SK-MEL-5 (cell line): ENCODE results near the gene SPHKAP. TPM values are rescaled to one million over a fixed set of nuclear protein-coding genes. Genes with fewer than 3 reads are reported as not detected.

ENCODE experiments used
- DNase-seq: peaks from one replicate; pipeline ENCODE4 v3.0.0-alpha.2; 2016; ENCODE audit warnings: low read depth, low spot score
- in situ Hi-C: cut with HindIII; loops from 2 replicates; pipeline ENCODE4 v1.10.0; 2016; ENCODE audit warnings: low sequenced_read_pairs, high pct_unique_total_duplicates, low pct_unique_long_range_greater_than_20kb
- total RNA-seq: library from RNA; depleted of rRNA; stranded (reverse); fragments of >200 nt; shearing (Covaris generic); gene quantifications from 2 replicates; pipeline ENCODE4 v1.2.3, GENCODE V29; 2014

The SPHKAP gene
- total RNA-seq, 1 experiment from 2014 or later = not detected

GRCh38 chr2:228063558-228063957 lies 117.9 kb downstream of the SPHKAP start:
- in situ Hi-C loops = no loop called here
- DNase-seq = no peak

GRCh38 chr2:228059735-228060134 lies 121.8 kb downstream of the SPHKAP start:
- DNase-seq = no peak
- in situ Hi-C loops = no loop called here

DNA sequence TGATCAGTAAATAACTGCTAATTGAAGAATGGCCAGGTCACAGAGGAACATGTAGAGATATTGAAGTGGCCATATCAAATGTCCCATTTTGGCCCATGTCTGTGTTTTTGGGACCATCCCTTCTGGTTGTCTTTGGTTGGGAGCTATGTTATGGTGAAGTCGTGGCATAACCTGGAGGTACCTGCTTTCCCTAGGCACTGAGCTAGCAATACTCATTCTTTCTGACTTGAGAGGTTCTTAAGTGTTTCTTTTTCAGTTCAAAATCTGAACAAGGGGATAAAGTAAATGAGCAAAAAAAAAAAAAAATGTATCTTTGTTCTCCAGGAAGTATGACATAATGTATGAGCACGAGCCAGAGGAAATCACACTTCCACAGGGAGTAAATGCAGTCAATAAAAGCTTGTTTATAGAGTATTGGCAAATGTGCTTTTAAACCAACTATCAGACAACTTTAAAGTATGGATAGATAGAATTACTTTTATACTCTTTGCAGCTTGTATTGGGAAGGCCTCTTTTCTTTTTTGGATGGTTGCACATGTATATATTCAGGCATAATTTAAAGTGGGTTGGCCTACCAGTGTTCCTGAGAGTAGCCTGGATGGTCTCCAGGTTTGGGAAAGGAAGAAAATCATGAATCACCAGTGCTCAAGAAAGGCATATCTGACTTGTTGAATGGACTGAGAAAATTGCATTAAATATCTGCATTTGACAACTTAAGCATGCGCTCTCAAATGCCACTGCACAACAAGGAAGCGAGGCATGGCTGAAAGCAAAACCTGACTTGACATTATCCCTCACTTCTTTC lies 125.0 kb downstream of the SPHKAP start:
- in situ Hi-C loops = no loop called here
- DNase-seq = no peak

- peak; percentile 71 for DNase-seq
- in situ Hi-C loops = no loop called here
These were observed 132.5 kb downstream of the SPHKAP start for GRCh38 chr2:228048838-228049490.

GRCh38 chr2:228040995-228041394 lies 140.5 kb downstream of the SPHKAP start:
- in situ Hi-C loops = no loop called here
- no peak for DNase-seq

GRCh38 chr2:228039752-228040534 lies 141.5 kb downstream of the SPHKAP start:
- in situ Hi-C loops = no loop called here
- DNase-seq = peak; percentile 61

DNA sequence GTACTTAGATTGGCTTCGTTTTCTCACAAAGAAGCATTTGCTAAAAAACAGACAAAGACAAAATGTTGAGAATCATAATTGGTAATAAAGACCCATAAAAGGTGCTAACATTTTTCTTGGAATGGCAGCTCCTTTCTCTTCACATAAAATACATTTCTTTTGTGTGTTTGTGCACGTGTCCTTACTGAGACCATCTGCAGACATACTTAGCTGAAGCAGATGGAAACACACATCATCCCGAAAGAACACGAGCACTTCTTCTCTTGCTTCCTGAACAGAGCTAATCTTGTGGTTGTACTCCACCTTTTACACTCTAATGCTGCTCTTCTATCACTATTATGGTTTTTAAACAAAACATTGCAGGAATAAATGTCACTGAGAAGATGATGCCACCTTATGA lies 142.5 kb downstream of the SPHKAP start:
- in situ Hi-C loops = no loop called here
- no peak for DNase-seq

- in situ Hi-C loops = no loop called here
- peak; percentile 12 for DNase-seq
These were observed 143.6 kb downstream of the SPHKAP start for GRCh38 chr2:228037915-228038314.

- in situ Hi-C loops = no loop called here
- DNase-seq = no peak
These were observed 157.9 kb downstream of the SPHKAP start for GRCh38 chr2:228023619-228024018.

DNA sequence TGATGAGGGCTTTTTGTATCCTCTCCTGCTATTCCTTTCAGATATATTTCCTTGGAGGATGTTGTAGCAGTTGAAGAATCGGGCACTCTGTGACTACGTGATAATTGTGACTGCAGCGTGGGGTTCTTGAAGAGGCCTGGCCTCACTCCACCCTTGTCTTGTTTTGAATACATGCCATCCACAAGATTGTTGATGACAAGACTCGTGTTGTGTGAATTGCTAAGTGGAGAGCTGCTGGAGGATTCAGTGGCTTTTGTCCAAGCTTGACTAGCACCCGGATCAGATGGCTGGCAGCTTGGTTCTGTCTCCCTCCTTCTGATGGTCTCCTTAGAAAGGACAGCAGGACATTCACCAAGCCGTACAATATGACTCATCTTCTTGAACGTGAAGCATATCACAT lies 163.2 kb downstream of the SPHKAP start:
- in situ Hi-C loops = no loop called here
- no peak for DNase-seq

GRCh38 chr2:228017784-228018183 lies 163.7 kb downstream of the SPHKAP start:
- in situ Hi-C loops = no loop called here
- DNase-seq = no peak

DNA sequence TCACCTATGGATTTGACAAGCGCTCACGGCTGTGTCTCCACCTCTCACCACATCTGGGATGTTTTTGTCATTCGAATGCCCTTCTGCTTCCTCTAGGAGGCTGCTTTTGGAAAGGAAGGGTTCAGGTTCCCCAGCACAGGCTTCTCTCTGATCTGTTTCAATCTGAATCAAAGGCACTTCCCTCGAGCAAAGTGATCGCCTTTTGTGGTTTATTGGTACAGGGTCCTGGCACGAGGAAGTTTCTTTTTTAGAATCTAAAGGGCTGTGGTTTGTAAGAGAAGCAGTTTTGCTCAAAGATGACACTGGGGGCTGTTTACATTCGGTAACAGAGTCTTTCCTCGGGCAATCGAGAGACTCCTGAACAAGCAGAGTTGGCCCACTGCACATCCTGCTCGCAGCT lies 165.1 kb downstream of the SPHKAP start:
- in situ Hi-C loops = no loop called here
- DNase-seq = no peak

- DNase-seq = no peak
- in situ Hi-C loops = no loop called here
These were observed 165.7 kb downstream of the SPHKAP start for GRCh38 chr2:228015741-228016140.

GRCh38 chr2:227996366-227996765 lies 185.1 kb downstream of the SPHKAP start:
- no peak for DNase-seq
- in situ Hi-C loops = no loop called here

DNA sequence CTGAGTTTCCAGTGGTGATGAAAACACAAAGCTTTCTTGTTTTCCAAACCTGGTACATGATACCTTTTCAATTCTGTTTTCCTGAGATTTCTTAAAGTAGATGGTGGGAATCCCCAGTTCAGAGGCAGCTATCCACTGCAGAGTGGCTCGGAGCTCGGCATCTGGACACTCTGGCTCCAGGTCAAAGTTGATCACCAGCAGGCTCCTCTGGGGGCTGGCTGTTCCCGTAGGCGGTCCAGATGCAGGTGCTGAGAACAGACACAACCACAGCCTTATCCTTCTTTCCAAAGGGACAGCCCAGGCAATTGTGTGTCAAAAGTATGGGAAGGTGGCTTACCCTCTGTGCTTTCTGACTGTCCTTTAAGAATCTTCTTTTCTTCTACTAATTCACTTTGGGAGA lies 190.6 kb downstream of the SPHKAP start:
- in situ Hi-C loops = no loop called here
- DNase-seq = no peak

DNA sequence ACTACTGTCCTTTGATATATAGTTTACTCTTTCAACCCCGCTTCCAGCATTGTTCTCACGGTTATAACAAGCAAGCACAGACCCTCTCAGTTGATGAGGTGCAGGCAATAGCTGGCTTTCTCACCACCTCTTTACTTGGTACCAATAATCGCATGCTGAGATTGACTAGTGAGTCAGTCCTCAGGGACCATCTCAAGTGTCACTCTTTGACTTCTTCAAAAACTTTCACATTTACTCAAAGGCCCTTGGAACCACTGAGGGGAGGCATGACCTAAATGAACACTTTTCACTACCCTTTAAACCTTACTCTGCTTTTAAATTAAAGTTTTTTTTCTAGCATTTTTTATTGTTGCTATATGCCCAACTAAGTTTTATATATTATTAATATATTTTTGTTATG lies 208.2 kb downstream of the SPHKAP start:
- in situ Hi-C loops = no loop called here
- no peak for DNase-seq

GRCh38 chr2:227971619-227972230 lies 209.8 kb downstream of the SPHKAP start:
- in situ Hi-C loops = no loop called here
- DNase-seq = no peak

- in situ Hi-C loops = no loop called here
These were observed 221.2 kb downstream of the SPHKAP start for GRCh38 chr2:227960317-227960716.

More at GRCh38 chr2:227960317-227960716, 221.2 kb downstream of the SPHKAP start:
- DNase-seq = no peak
